T-helper 17 cell (primary cell): ENCODE measurements around the gene TESMIN. TPM values are rescaled to one million over a fixed set of nuclear protein-coding genes. Genes with fewer than 3 reads are reported as not detected.

ENCODE experiments used
- ATAC-seq: fragments of 150-1000 bp; cut with Tn5 transposase; 2 replicates; pipeline ENCODE4 v1.10.0; 2021; ENCODE audit warnings: mild to moderate bottlenecking, moderate library complexity
- DNase-seq, 3 donors: peaks; one replicate each; pipeline versions ENCODE4 v3.0.0 to v3.0.0-alpha.2; 2020 to 2021
- H3K9me3 ChIP-seq: one replicate; pipeline ENCODE4 v1.7.0; 2013; ENCODE audit warnings: low read length, mild to moderate bottlenecking; ENCODE audit not compliant: control insufficient read depth, poor library complexity, severe bottlenecking
- H3K27ac Mint-ChIP-seq: one replicate; pipeline ENCODE4 v1.8.0; 2022; ENCODE audit warnings: mild to moderate bottlenecking, moderate library complexity, mixed read lengths
- H3K27me3 Mint-ChIP-seq: one replicate; pipeline ENCODE4 v1.8.0; 2022; ENCODE audit warnings: mixed read lengths
- H3K36me3 Mint-ChIP-seq: one replicate; pipeline ENCODE4 v1.8.0; 2022; ENCODE audit warnings: low read depth, mixed read lengths
- H3K4me1 Mint-ChIP-seq: one replicate; pipeline ENCODE4 v1.8.0; 2022; ENCODE audit warnings: mild to moderate bottlenecking, mixed read lengths
- H3K4me3 Mint-ChIP-seq: one replicate; pipeline ENCODE4 v1.8.0; 2022; ENCODE audit warnings: mild to moderate bottlenecking, moderate library complexity, mixed read lengths
- total RNA-seq, 4 donors: library from RNA in 2 of 4; stranded (reverse) in 2 of 4; gene quantifications; one replicate each; pipeline ENCODE4 v1.2.3 and lab custom pipeline; 2022 to 2026

Gene TESMIN, protein sequence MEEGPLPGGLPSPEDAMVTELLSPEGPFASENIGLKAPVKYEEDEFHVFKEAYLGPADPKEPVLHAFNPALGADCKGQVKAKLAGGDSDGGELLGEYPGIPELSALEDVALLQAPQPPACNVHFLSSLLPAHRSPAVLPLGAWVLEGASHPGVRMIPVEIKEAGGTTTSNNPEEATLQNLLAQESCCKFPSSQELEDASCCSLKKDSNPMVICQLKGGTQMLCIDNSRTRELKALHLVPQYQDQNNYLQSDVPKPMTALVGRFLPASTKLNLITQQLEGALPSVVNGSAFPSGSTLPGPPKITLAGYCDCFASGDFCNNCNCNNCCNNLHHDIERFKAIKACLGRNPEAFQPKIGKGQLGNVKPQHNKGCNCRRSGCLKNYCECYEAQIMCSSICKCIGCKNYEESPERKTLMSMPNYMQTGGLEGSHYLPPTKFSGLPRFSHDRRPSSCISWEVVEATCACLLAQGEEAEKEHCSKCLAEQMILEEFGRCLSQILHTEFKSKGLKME
- total RNA-seq (1 to 10 TPM; 5.0 to 5.5 TPM), total RNA-seq (lab: John Stamatoyannopoulos, UW) (2.1 to 2.6 reads per million in 2 donors)

DNA sequence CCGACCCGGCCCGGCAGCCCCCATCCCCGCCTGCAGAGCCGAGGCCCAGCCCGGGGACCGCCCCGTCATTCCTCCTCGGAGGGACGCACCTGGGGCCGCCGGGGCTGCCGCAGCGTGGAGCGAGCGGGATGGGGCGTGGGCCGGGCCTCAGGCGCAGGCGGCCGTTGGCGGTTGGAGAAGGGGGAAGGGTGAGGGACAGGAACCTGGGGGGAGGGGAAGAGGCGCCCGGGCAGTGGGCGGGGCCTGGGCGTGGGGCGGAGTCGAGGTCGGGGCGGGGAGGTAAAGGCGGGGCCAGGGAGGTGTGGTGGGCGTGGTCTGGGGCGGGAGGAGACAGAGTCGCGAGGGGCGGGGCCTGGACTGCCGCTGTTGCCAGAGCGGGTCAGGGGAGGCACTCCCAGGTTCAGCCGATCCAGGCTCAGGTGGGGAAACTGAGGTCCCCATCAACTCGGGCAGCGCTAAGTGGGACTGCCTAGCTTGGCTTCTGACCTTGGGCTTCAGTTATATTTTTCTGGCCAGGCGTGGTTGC lies at the start of gene TESMIN:
Gene TESMIN, minus strand, starts transcription at position 190 of the 526 bp plus-strand sequence. CDS start 860 bp downstream, outside the sequence.
- peak; percentile 88 to 94 (median 89) for DNase-seq
- Mint-ChIP-seq H3K4me3 (peak within 1 kb of the TSS; percentile 87), H3K27me3 (no peaks in the 10 kb centered on the region), H3K36me3 (no peaks in the 10 kb centered on the region), H3K4me1 (peaks cover 12% of the 10 kb centered on the region), H3K27ac (no peak within 1 kb of the TSS)
- ATAC-seq, result peak; percentile 96
- no peaks in the 10 kb centered on the region for H3K9me3 ChIP-seq

DNA sequence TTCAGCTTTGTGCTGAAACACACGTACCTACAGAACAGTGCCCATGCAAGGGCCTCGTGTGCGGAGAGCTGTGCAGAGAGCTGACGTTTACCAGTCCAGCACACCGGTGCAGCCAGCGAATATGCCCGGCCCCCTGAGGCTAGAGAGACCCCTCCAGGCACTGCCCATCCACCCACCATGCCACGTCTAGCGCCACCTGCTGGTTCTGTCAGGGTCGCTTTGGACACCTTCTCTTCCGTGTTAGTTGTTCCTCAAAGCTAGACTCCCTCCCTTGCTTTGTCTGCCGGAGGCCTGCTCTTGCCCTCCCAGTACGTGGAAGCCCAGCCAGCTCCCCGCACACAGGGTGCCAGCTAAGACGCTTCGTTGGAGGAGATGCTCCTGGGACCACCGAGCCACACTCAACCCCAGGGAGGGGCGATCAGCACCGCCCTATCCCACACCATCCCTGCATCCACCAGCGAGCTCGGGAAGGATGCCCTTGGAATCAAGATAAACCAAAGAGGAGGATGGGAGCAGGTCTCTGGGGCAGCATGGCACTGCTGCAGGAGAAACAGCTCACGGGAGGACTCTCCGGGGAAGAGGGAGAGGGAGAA lies 47.0 kb upstream of the TESMIN start:
- no peaks in the 10 kb centered on the region for H3K9me3 ChIP-seq
- H3K4me1 Mint-ChIP-seq, result peaks cover 9% of the 10 kb centered on the region
- H3K27ac Mint-ChIP-seq, result no peak overlapping the region
- peaks cover 11% of the 10 kb centered on the region for H3K36me3 Mint-ChIP-seq
- DNase-seq (peak in 1 of 3 donors; percentile 38), ATAC-seq (peak; percentile 39)
- H3K27me3 Mint-ChIP-seq, result no peaks in the 10 kb centered on the region
- H3K4me3 Mint-ChIP-seq, result no peak overlapping the region

DNA sequence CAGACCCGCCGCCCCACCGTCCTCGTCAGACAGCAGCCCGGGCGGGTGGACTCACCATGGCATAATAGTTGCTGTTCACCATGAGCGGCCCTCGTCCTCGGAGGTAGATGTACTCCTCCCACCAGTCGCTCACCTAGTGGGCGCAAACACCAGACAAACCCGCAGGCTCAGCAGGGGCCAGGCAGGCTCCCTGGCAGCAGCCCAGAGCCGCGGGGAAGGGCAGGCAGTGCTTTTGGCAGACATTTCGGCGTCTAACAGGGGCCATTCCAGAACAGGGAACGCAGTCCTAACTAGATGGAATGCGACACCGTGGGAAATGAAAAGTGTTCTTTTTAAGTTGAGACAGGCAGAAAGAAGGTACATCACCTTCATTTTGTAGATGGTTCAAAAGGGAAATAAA lies 45.5 kb upstream of the TESMIN start:
- no peak overlapping the region for H3K4me3 Mint-ChIP-seq
- DNase-seq, result no peak
- H3K36me3 Mint-ChIP-seq, result peaks cover 8% of the 10 kb centered on the region
- no peak for ATAC-seq
- H3K27ac Mint-ChIP-seq, result no peak overlapping the region
- no peaks in the 10 kb centered on the region for H3K27me3 Mint-ChIP-seq
- no peaks in the 10 kb centered on the region for H3K9me3 ChIP-seq
- H3K4me1 Mint-ChIP-seq, result peaks cover 5% of the 10 kb centered on the region

GRCh38 chr11:68792400-68792966 lies 41.2 kb upstream of the TESMIN start:
- H3K36me3 Mint-ChIP-seq, result peaks cover 8% of the 10 kb centered on the region
- no peak for ATAC-seq
- DNase-seq, result no peak
- H3K27me3 Mint-ChIP-seq, result no peaks in the 10 kb centered on the region
- H3K27ac Mint-ChIP-seq, result no peak overlapping the region
- H3K4me3 Mint-ChIP-seq, result no peak overlapping the region
- peaks cover 5% of the 10 kb centered on the region for H3K4me1 Mint-ChIP-seq
- no peaks in the 10 kb centered on the region for H3K9me3 ChIP-seq

- H3K9me3 ChIP-seq, result no peaks in the 10 kb centered on the region
- no peak overlapping the region for H3K4me3 Mint-ChIP-seq
- no peak overlapping the region for H3K27ac Mint-ChIP-seq
- H3K36me3 Mint-ChIP-seq, result peaks cover 2% of the 10 kb centered on the region
- no peaks in the 10 kb centered on the region for H3K27me3 Mint-ChIP-seq
- ATAC-seq (no peak), DNase-seq (no peak)
- no peaks in the 10 kb centered on the region for H3K4me1 Mint-ChIP-seq
Observed at GRCh38 chr11:68784653-68785052, 33.3 kb upstream of the TESMIN start.

- ATAC-seq (no peak), DNase-seq (no peak)
- Mint-ChIP-seq H3K27ac (no peak overlapping the region), H3K4me3 (no peak overlapping the region), H3K27me3 (no peaks in the 10 kb centered on the region), H3K36me3 (peaks cover 2% of the 10 kb centered on the region), H3K4me1 (no peaks in the 10 kb centered on the region)
- no peaks in the 10 kb centered on the region for H3K9me3 ChIP-seq
Observed at GRCh38 chr11:68783216-68783821, 32.0 kb upstream of the TESMIN start.

DNA sequence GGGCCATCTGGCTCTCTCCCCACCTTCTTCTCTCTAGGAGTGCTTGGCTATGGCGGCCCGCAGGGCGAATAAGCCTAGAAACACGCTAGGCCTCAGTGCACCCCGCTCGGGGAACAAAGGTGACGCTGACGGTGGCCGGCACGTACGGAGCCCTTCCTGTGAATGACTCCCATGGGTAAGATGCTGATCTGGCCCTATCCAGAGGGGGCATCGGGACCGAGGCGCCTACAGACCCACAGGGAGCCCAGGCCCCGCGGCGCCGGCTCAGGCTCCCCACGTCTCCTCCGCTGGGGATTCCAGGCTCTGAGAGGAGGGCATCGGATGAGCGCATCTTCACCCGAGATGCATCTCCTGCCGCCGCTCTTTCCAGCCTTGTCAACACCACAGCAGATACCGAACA lies 31.4 kb upstream of the TESMIN start:
- Mint-ChIP-seq H3K27me3 (no peaks in the 10 kb centered on the region), H3K36me3 (peaks cover 4% of the 10 kb centered on the region), H3K4me1 (no peaks in the 10 kb centered on the region), H3K4me3 (no peak overlapping the region), H3K27ac (no peak overlapping the region)
- H3K9me3 ChIP-seq, result no peaks in the 10 kb centered on the region
- ATAC-seq (no peak), DNase-seq (no peak)

GRCh38 chr11:68780829-68781228 lies 29.5 kb upstream of the TESMIN start:
- no peaks in the 10 kb centered on the region for H3K9me3 ChIP-seq
- Mint-ChIP-seq H3K4me3 (no peak overlapping the region), H3K27me3 (no peaks in the 10 kb centered on the region), H3K4me1 (peaks cover 3% of the 10 kb centered on the region), H3K27ac (peak overlapping the region; percentile 57), H3K36me3 (peaks cover 4% of the 10 kb centered on the region)
- ATAC-seq, result no peak
- no peak for DNase-seq

DNA sequence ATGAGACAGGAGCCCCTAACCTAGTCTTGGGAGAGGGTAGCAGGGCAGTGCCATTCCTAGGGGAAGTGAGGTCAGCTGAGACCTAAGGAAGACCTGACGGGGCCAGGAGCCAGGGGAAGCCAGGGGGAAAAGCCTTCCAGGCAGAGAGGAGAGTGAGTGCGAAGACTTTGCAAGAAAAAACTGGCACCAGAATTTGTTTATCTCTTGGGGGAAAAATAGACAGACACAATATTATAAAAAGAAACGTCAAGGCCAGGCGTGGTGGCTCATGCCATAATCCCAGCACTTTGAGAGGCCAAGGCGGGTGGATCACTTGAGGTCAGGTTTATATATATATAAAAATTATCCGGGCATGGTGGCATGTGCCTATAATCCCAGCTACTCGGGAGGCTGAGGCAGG lies 26.9 kb upstream of the TESMIN start:
- H3K9me3 ChIP-seq, result no peaks in the 10 kb centered on the region
- Mint-ChIP-seq H3K27ac (no peak overlapping the region), H3K36me3 (peaks cover 4% of the 10 kb centered on the region), H3K4me3 (no peak overlapping the region), H3K27me3 (no peaks in the 10 kb centered on the region), H3K4me1 (peaks cover 3% of the 10 kb centered on the region)
- DNase-seq (no peak), ATAC-seq (no peak)

- Mint-ChIP-seq H3K36me3 (peaks cover 4% of the 10 kb centered on the region), H3K27me3 (no peaks in the 10 kb centered on the region), H3K27ac (no peak overlapping the region), H3K4me1 (peaks cover 3% of the 10 kb centered on the region), H3K4me3 (no peak overlapping the region)
- no peaks in the 10 kb centered on the region for H3K9me3 ChIP-seq
- ATAC-seq, result no peak
- no peak for DNase-seq
Observed at GRCh38 chr11:68776442-68777235, 25.3 kb upstream of the TESMIN start.

DNA sequence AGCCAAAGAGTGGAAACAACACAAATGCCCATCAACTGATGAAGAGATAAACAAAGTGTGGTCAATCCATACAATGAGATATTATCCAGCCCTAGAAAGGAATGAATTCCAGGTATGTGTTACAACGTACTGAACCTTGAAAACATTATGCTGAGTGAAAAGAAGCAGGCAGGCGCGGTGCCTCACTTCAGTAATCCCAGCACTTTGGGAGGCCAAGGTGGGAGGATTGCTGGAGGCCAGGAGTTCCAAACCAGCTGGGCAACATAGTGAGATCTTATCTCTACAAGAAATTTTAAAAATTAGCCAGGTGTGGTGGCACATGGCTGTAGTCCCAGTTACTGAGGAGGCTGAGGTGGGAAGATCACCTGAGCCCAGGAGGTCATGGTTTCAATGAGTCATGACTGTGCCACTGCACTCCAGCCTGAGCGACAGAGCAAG lies 24.6 kb upstream of the TESMIN start:
- Mint-ChIP-seq H3K4me1 (peaks cover 3% of the 10 kb centered on the region), H3K27ac (no peak overlapping the region), H3K27me3 (no peaks in the 10 kb centered on the region), H3K36me3 (peaks cover 4% of the 10 kb centered on the region), H3K4me3 (no peak overlapping the region)
- ATAC-seq, result no peak
- H3K9me3 ChIP-seq, result no peaks in the 10 kb centered on the region
- no peak for DNase-seq

DNA sequence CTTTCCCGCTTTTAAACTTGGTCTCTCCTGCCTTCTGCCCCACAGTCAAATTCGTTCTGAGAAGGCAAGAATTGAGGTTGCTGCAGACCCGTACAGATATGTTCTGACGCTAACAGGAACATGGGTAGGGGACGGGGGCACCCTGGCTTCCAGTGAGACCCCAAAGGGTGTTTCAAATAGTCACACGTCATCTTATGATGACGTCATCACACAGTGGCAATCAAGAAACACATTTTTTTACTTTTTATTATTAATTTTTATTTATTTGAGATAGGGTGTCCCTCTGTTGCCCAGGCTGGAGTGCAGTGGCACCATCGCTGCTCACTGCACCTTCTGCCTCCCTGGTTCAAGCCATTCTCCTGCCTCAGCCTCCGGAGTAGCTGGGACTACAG lies 22.9 kb upstream of the TESMIN start:
- ATAC-seq (no peak), DNase-seq (no peak)
- no peak overlapping the region for H3K4me3 Mint-ChIP-seq
- peaks cover 7% of the 10 kb centered on the region for H3K36me3 Mint-ChIP-seq
- no peak overlapping the region for H3K27ac Mint-ChIP-seq
- peaks cover 3% of the 10 kb centered on the region for H3K4me1 Mint-ChIP-seq
- H3K27me3 Mint-ChIP-seq, result no peaks in the 10 kb centered on the region
- H3K9me3 ChIP-seq, result no peaks in the 10 kb centered on the region
